GM19025 (cell line): ENCODE results near the gene RFC1.
A peak's percentile ranks its signal among the peaks of the same experiment; 100 is the strongest.
"Not testable (repeated sequence)": the region's sequence is repeated elsewhere in the genome, so short reads cannot be mapped to it uniquely, and the experiment has no call there.

Source experiments
- ATAC-seq: cut with Tn5 transposase; IDR thresholded peaks from one replicate; pipeline ENCODE4 v1.9.1; 2021; ENCODE audit warnings: mild to moderate bottlenecking, low read depth, moderate library complexity; ENCODE audit not compliant: unreplicated experiment

The RFC1 gene

GRCh38 chr4:39365830-39366771 is at the start of gene RFC1:
RFC1 (minus strand) TSS chr4:39366362; CDS start chr4:39366241, 121 bp downstream.
- ATAC-seq: peak; percentile 80

GRCh38 chr4:39415678-39416283 is 49.6 kb upstream of the RFC1 start:
- no peak for ATAC-seq

GRCh38 chr4:39411561-39411960 is 45.4 kb upstream of the RFC1 start:
- ATAC-seq: not testable (repeated sequence)

GRCh38 chr4:39410415-39410814 is 44.3 kb upstream of the RFC1 start:
- ATAC-seq: no peak

GRCh38 chr4:39407584-39407885 is 41.4 kb upstream of the RFC1 start:
- ATAC-seq: no peak

- ATAC-seq: no peak
Measured at GRCh38 chr4:39406763-39407583, 40.8 kb upstream of the RFC1 start, which contains the start of gene KLB. KLB (plus strand) TSS chr4:39406930; CDS start chr4:39406950, 20 bp downstream.

GRCh38 chr4:39401640-39402039 is 35.5 kb upstream of the RFC1 start:
- not testable (repeated sequence) for ATAC-seq

GRCh38 chr4:39394706-39395105 is 28.5 kb upstream of the RFC1 start:
- ATAC-seq: no peak

- ATAC-seq: no peak
Measured at GRCh38 chr4:39390603-39391002, 24.4 kb upstream of the RFC1 start.

GRCh38 chr4:39384563-39384962 is 18.4 kb upstream of the RFC1 start:
- ATAC-seq: no peak

- ATAC-seq: no peak
Measured at GRCh38 chr4:39383690-39384089, 17.5 kb upstream of the RFC1 start.

GRCh38 chr4:39375478-39375877 is 9.3 kb upstream of the RFC1 start:
- no peak for ATAC-seq

- not testable (repeated sequence) for ATAC-seq
Measured at GRCh38 chr4:39371209-39371608, 5.0 kb upstream of the RFC1 start.

- no peak for ATAC-seq
Measured at GRCh38 chr4:39369301-39369700, 3.1 kb upstream of the RFC1 start.

GRCh38 chr4:39367166-39367565 is 1.0 kb upstream of the RFC1 start:
- no peak for ATAC-seq

GRCh38 chr4:39365360-39365759 is 802 bp downstream of the RFC1 start:
- no peak for ATAC-seq

GRCh38 chr4:39363773-39364393 is 2.3 kb downstream of the RFC1 start:
- ATAC-seq: no peak

- no peak for ATAC-seq
Measured at GRCh38 chr4:39362827-39363226, 3.3 kb downstream of the RFC1 start.

GRCh38 chr4:39360611-39361010 is 5.6 kb downstream of the RFC1 start:
- peak; percentile 43 for ATAC-seq

GRCh38 chr4:39357002-39357401 is 9.2 kb downstream of the RFC1 start:
- no peak for ATAC-seq

GRCh38 chr4:39354254-39354552 is 12.0 kb downstream of the RFC1 start:
- no peak for ATAC-seq
